LNCaP clone FGC (cell line): ENCODE data around the gene ANKH.

Experiments
- DNase-seq: peaks from one replicate; pipeline ENCODE4 v3.0.0-alpha.2; 2011; ENCODE audit warnings: low read depth
- H3K4me3 ChIP-seq: 2 replicates; pipeline ENCODE4 v1.5.1; 2011; ENCODE audit warnings: mild to moderate bottlenecking, low read depth, low read length, control low read depth
- CTCF ChIP-seq: IDR thresholded peaks from 2 replicates; pipeline ENCODE4 v1.5.1; 2012; ENCODE audit warnings: mild to moderate bottlenecking; ENCODE audit not compliant: control insufficient read depth, insufficient read depth; ENCODE audit errors: extremely low read depth

Gene ANKH

GRCh38 chr5:14701556-14701955 is 170.0 kb downstream of the ANKH start:
- TF ChIP-seq CTCF, result no peak
- H3K4me3 ChIP-seq, result no peak overlapping the region
- DNase-seq, result no peak

GRCh38 chr5:14700478-14701436 is 170.8 kb downstream of the ANKH start:
- no peak for TF ChIP-seq CTCF
- no peak overlapping the region for H3K4me3 ChIP-seq
- no peak for DNase-seq

- H3K4me3 ChIP-seq, result no peak overlapping the region
- TF ChIP-seq CTCF, result no peak
- DNase-seq, result no peak
These were observed 171.7 kb downstream of the ANKH start for GRCh38 chr5:14699807-14700400.

GRCh38 chr5:14699159-14699558 is 172.4 kb downstream of the ANKH start:
- H3K4me3 ChIP-seq, result no peak overlapping the region
- no peak for TF ChIP-seq CTCF
- DNase-seq, result no peak

GRCh38 chr5:14698495-14698894 is 173.1 kb downstream of the ANKH start:
- H3K4me3 ChIP-seq, result no peak overlapping the region
- no peak for TF ChIP-seq CTCF
- no peak for DNase-seq

- no peak for TF ChIP-seq CTCF
- no peak for DNase-seq
- no peak overlapping the region for H3K4me3 ChIP-seq
These were observed 174.7 kb downstream of the ANKH start for GRCh38 chr5:14696851-14697250.
